GF-D8 (cell line): ENCODE data around the gene P4HA1.
"Not testable (repeated sequence)": the region's sequence is repeated elsewhere in the genome, so short reads cannot be mapped to it uniquely, and the experiment has no call there.

Experiments
- DNase-seq: peaks from one replicate; lab custom pipeline; 2025; lab: John Stamatoyannopoulos, UW

Gene P4HA1

GRCh38 chr10:73096449-73097304 is at the start of gene P4HA1:
TSS of gene P4HA1 (minus strand) at chr10:73096866. CDS start at chr10:73074883, 21,983 bp downstream.
- DNase-seq = peak; percentile 95

GRCh38 chr10:73141603-73142002 is 44.9 kb upstream of the P4HA1 start:
- no peak for DNase-seq

- DNase-seq = no peak
These were observed 42.6 kb upstream of the P4HA1 start for GRCh38 chr10:73139251-73139650.

GRCh38 chr10:73136627-73137026 is 40.0 kb upstream of the P4HA1 start:
- no peak for DNase-seq

- no peak for DNase-seq
These were observed 38.1 kb upstream of the P4HA1 start for GRCh38 chr10:73134727-73135126.

DNA sequence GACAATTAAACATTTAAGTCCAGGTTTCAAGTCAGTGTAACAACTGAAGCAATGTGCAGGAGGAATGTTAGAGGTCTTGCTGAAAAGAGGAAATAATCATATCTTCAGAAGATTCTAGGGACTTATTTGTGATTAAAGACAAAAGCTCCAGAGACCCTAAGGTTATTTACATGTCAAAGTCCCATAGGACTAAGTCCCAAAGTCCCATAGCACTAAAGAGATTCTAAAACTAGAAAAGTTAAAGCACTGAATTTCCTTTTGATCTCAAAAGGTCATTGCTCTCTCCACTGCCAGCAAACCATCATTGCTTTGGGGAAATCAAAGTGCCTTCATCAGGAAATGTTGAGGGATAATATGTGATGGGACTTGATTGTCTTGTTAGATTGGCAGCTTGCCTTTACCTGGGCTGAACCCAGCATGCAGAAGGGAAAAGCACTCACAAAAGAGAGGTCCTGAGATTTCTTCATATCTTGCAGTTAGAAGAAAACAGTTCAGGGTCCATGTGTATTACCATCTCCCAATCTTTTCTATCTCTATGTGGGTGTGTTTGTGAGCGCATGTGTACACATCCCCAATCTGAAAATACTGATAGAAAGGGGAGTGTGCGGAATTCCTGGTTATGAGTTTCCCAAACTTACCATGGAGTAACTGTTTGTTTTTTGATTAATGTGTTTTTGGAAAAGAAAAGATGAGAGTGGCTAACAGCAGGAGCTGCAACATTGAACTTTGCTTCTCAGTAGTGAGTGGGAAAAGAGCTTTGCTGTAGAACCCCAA is 35.4 kb upstream of the P4HA1 start:
- DNase-seq = no peak

- no peak for DNase-seq
These were observed 34.6 kb upstream of the P4HA1 start for GRCh38 chr10:73131301-73131700.

- no peak for DNase-seq
These were observed 29.7 kb upstream of the P4HA1 start for GRCh38 chr10:73126343-73126742.

DNA sequence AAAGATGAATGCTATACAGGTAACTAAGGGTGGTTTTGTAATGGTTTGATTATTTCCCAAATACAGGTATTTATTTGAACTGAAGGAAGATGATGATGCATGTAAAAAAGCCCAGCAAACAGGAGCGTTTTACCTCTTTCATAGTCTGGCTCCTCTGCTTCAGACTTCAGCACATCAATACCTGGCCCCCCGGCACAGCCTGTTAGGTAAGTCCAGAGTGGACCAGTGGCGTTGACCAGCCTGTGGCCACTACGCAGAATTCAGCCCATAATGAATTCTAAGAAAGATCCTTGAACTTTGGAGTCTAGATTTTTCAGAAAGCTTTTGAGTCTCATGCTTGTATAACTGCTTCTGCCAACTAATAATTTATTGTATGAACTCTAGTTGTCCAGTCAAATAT is 23.3 kb upstream of the P4HA1 start:
- no peak for DNase-seq

GRCh38 chr10:73119457-73119856 is 22.8 kb upstream of the P4HA1 start:
- DNase-seq = no peak

GRCh38 chr10:73117976-73118743 is 21.5 kb upstream of the P4HA1 start:
- DNase-seq = no peak

DNA sequence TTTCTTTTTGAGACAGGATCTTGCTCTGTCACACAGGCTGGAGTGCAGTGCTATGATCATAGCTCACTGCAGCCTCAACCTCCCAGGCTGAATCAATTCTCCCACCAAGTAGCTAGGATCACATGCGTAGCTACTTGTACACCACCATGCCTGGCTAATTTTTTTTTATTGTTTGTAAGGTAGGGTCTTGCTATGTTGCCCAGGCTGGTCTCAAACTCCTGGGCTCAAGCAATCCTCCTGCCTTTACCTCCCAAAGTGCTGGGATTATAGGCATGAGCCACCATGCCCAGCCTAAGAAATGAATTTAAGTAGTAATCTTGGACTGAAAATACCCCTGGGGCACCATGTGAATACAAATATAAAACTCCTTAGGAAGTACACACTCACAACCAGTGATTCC is 19.4 kb upstream of the P4HA1 start:
- no peak for DNase-seq

- no peak for DNase-seq
These were observed 16.9 kb upstream of the P4HA1 start for GRCh38 chr10:73113551-73113950.

GRCh38 chr10:73112032-73112431 is 15.4 kb upstream of the P4HA1 start:
- DNase-seq = not testable (repeated sequence)

DNA sequence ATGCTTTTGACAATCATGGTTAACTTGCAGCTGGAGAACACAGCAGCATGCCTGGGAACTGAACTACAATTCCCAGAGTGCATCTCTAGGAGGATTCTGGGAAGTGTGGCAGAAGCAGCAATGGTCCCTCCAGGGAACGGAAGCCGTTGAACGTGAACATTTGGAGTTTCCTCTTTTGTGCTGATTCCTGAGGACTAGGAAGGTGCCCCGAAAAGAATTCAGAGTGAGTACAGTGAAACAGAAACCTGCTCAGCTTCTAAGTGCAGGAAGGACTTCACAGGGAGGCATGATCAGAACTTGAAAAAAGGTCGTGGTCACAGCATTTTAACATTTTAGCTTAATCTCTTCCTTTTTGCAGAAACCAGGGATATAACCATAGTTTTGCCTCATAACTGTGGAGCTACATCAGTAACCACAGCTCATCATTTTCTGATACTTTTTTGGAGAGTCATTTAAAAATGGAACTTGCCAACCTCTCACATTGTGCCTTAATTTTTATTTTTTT is 13.7 kb upstream of the P4HA1 start, which contains the start of gene NUDT13:
Gene NUDT13 (plus strand): TSS at position 111 of the 505 bp plus-strand sequence. CDS start 3,911 bp downstream, outside the sequence.
- DNase-seq = peak; percentile 70

GRCh38 chr10:73109248-73109652 is 12.6 kb upstream of the P4HA1 start:
- DNase-seq = not testable (repeated sequence)

DNA sequence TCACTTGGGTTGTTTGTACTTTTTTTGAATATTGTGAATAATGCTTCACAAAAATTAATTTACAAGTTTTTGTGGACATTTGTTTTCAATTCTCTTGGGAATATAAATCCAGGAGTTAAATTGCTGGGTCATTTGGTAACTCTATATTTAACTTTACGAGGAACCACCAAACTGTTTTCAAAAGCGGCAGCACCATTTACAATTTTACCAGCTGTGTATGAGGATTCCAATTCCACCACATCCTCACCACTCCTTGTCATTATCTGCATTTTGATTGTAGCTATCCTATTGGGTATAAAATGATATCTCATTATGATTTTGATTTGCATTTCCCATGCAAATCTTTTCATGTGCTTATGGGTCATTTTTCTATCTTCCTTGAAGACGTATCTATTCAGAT is 9.6 kb upstream of the P4HA1 start:
- DNase-seq = no peak

DNA sequence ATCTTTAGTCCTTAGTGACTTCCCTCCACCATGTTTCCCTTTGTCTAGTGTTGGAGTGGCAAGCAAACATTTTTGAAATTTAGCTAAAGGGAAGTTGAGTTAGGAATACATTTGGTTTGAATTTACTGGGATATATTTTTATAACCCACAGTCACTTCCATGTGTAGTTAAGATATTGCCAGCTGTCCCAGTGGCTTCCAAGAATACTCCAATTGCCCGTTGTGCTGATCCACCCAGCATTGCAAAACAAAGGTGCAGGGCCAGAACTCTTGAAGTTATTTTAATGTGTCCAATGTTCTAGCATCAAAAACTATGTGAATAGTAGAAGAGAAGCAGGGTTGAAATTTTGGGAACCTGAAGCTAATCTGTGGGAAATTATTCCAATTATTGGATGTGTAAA is 2.5 kb upstream of the P4HA1 start:
- DNase-seq = no peak

DNA sequence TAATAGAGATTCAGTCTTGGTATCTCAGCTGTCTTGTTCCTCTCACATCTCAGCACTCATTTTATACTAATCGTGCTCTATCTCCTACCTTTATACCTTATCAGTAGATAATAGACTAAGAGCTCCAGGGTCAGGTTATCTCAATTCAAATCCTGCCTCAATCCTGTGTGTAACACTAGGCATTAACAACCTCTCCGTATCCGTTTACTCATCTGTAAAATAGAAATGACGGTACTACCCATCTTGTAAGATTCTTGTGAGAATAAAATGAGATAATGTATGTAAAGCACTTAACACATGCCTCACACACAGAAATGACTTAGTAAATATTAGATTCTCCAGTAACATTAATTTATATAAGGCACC is 622 bp upstream of the P4HA1 start:
- no peak for DNase-seq

GRCh38 chr10:73096041-73096448 is 621 bp downstream of the P4HA1 start:
- DNase-seq = peak; percentile 46

GRCh38 chr10:73095481-73096021 is 1.1 kb downstream of the P4HA1 start:
- DNase-seq = peak; percentile 34

DNA sequence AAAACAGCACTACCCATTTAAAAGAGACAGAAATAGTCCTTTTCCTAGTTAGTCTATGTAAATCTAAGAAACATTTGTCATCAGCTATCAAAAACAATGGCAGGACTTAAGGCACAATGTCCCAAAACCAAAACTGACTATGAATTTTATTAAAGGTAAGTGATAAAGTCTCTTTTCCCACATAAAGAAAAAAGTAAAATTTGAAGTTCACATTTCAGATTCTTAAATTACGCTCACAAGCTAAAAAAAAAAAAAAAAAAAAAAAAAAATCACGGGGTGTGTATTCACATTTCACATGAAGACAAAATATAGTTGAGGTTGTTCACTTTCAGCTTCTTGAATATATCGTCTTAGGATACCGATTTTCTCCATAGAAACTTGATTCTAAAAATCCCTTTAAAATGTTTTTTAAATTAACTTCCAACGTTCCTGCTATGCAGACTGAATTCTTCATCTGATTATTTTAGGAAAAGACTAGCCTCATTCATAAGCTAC is 1.6 kb downstream of the P4HA1 start:
- no peak for DNase-seq
